ENCODE measurements around the gene RPL11. TPM values are rescaled to one million over a fixed set of nuclear protein-coding genes. Genes with fewer than 3 reads are reported as not detected.

Gene RPL11
- total RNA-seq, 1 experiment from 2014 or later: 1,441 TPM

DNA sequence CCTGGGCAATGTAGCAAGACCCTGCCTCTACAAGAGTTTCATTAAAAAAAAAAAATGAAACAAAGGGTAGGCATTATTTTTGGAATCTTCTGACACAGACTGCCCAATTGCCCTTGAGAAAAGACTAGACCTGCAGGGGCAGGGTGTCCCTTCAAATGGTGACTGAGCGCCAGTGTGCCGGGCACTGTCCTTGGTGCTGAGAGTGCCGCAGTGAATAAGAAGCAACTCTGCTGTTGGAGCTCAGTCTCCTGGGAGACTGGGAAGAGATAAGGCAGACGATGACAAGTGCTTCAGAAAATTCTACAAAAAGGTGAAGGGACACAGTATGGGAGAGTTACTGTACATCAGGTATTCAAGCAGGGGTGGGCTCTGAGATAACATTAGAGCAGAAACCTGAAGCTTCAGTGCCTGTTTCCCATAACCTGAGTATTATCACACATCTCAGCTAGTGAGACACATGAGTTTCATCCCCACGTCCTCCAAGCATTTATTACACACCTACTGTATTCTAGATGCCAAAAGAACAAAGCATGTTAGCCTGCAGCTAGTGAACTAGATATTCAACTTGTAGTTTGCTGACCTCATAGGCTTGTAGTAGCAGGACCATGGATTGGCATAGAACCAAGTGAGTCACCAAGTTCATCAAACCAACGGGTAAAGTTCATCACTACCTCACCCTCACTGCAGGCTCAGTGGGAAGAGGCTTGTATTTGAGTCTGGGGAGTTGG, 18.4 kb upstream of the RPL11 start:
- Histone ChIP-seq H3K27me3 (ENCODE audit: low read length) (no peaks in the 10 kb centered on the region), H3K4me3 (ENCODE audit: low read length) (no peak overlapping the region), H3K36me3 (ENCODE audit: low read depth, low read length) (no peaks in the 10 kb centered on the region), H3K9me3 (ENCODE audit: low read length) (no peaks in the 10 kb centered on the region), H3K4me2 (ENCODE audit: low read length) (no peak overlapping the region), H3K9me2 (replicated peaks; ENCODE audit: low read length) (no peaks in the 10 kb centered on the region), H3K4me1 (ENCODE audit: insufficient read depth, low read length) (no peaks in the 10 kb centered on the region), H3F3A (ENCODE audit: low read length, unreplicated experiment) (no peaks in the 10 kb centered on the region), H3K27ac (ENCODE audit: low read length) (no peak overlapping the region), H3K9ac (ENCODE audit: low read length) (no peak overlapping the region), H3K79me2 (ENCODE audit: low read length) (no peaks in the 10 kb centered on the region), H4K20me1 (ENCODE audit: low read length) (no peaks in the 10 kb centered on the region), H2AFZ (ENCODE audit: low read length) (no peak overlapping the region)
- DNase-seq (peak; percentile 62), ATAC-seq (peak; percentile 67)
- CTCF ChIA-PET: no interaction called here
- TF ChIP-seq EZH2phosphoT487 (IDR thresholded peaks at IDR 0.05; ENCODE audit: borderline replicate concordance, low read length) (no peak), EZH2 (IDR thresholded peaks at IDR 0.05; ENCODE audit: low read length, unreplicated experiment) (no peak)
- TF ChIP-seq, protein P1, sequence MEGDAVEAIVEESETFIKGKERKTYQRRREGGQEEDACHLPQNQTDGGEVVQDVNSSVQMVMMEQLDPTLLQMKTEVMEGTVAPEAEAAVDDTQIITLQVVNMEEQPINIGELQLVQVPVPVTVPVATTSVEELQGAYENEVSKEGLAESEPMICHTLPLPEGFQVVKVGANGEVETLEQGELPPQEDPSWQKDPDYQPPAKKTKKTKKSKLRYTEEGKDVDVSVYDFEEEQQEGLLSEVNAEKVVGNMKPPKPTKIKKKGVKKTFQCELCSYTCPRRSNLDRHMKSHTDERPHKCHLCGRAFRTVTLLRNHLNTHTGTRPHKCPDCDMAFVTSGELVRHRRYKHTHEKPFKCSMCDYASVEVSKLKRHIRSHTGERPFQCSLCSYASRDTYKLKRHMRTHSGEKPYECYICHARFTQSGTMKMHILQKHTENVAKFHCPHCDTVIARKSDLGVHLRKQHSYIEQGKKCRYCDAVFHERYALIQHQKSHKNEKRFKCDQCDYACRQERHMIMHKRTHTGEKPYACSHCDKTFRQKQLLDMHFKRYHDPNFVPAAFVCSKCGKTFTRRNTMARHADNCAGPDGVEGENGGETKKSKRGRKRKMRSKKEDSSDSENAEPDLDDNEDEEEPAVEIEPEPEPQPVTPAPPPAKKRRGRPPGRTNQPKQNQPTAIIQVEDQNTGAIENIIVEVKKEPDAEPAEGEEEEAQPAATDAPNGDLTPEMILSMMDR (conservative IDR thresholded peaks at IDR 0.05; ENCODE audit: low read depth, low read length): no peak
- BruUV-seq (replicated peaks): no TSS peak
- intact Hi-C loops (cut with micrococcal nuclease): no loop called here
- POLR2A ChIA-PET (ENCODE audit: unreplicated experiment): no interaction called here

DNA sequence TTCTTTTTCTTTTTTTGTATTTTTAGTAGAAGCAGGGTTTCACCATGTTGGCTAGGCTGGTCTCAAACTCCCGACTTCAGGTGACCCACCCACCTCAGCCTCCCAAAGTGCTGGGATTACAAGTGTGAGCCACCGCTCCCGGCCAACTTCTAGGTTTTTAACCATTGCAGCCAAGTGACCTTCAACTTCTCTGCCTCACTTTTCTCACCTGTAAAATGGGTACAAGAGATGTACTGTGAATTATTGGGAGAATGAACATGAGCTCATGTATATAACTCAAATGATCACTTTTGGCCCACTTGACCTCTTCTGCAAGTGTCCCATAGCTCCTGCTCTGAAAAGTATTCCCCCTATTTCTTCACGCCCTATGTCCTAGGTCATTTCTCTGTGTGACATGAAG, 11.8 kb upstream of the RPL11 start:
- Histone ChIP-seq H2AFZ (ENCODE audit: low read length) (no peak overlapping the region), H3K79me2 (ENCODE audit: low read length) (no peaks in the 10 kb centered on the region), H3K27me3 (ENCODE audit: low read length) (no peaks in the 10 kb centered on the region), H4K20me1 (ENCODE audit: low read length) (no peaks in the 10 kb centered on the region), H3K9ac (ENCODE audit: low read length) (no peak overlapping the region), H3K9me2 (replicated peaks; ENCODE audit: low read length) (no peaks in the 10 kb centered on the region), H3K4me2 (ENCODE audit: low read length) (no peak overlapping the region), H3K4me1 (ENCODE audit: insufficient read depth, low read length) (no peaks in the 10 kb centered on the region), H3K27ac (ENCODE audit: low read length) (no peak overlapping the region), H3K4me3 (ENCODE audit: low read length) (no peak overlapping the region), H3K36me3 (ENCODE audit: low read depth, low read length) (no peaks in the 10 kb centered on the region), H3K9me3 (ENCODE audit: low read length) (no peaks in the 10 kb centered on the region), H3F3A (ENCODE audit: low read length, unreplicated experiment) (no peaks in the 10 kb centered on the region)
- intact Hi-C loops (cut with micrococcal nuclease): no loop called here
- POLR2A ChIA-PET (ENCODE audit: unreplicated experiment): no interaction called here
- no TSS peak for BruUV-seq (replicated peaks)
- CTCF ChIA-PET: no interaction called here
- ATAC-seq: no peak
- no peak for DNase-seq
- TF ChIP-seq, protein P1 (conservative IDR thresholded peaks at IDR 0.05; ENCODE audit: low read depth, low read length): no peak
- TF ChIP-seq EZH2phosphoT487 (IDR thresholded peaks at IDR 0.05; ENCODE audit: borderline replicate concordance, low read length) (no peak), EZH2 (IDR thresholded peaks at IDR 0.05; ENCODE audit: low read length, unreplicated experiment) (no peak)

DNA sequence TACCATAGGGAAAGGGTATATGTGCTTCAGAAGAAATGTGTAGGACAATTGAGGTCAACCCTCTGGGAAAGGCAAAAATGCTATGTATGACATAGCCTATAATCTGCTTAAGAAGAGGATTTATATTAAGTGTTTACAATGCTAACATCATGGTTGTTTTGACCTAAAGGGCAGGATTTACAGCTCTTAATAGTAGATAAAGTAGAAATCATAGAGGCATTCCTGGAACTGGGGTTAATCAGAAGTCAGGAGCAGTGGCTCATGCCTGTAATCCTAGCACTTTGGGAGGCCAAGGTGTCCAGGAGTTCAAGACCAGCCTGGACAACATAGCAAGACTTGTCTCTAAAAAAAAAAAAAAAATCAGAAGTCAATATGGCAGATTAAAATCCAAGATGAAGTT, 8.7 kb upstream of the RPL11 start:
- intact Hi-C loops (cut with micrococcal nuclease): no loop called here
- Histone ChIP-seq H3K4me1 (ENCODE audit: insufficient read depth, low read length) (no peaks in the 10 kb centered on the region), H3F3A (ENCODE audit: low read length, unreplicated experiment) (no peaks in the 10 kb centered on the region), H3K4me2 (ENCODE audit: low read length) (no peak overlapping the region), H3K9me3 (ENCODE audit: low read length) (no peaks in the 10 kb centered on the region), H4K20me1 (ENCODE audit: low read length) (no peaks in the 10 kb centered on the region), H3K79me2 (ENCODE audit: low read length) (no peaks in the 10 kb centered on the region), H3K27me3 (ENCODE audit: low read length) (no peaks in the 10 kb centered on the region), H3K27ac (ENCODE audit: low read length) (no peak overlapping the region), H2AFZ (ENCODE audit: low read length) (no peak overlapping the region), H3K9me2 (replicated peaks; ENCODE audit: low read length) (no peaks in the 10 kb centered on the region), H3K4me3 (ENCODE audit: low read length) (no peak overlapping the region), H3K9ac (ENCODE audit: low read length) (no peak overlapping the region), H3K36me3 (ENCODE audit: low read depth, low read length) (no peaks in the 10 kb centered on the region)
- TF ChIP-seq EZH2phosphoT487 (IDR thresholded peaks at IDR 0.05; ENCODE audit: borderline replicate concordance, low read length) (no peak), EZH2 (IDR thresholded peaks at IDR 0.05; ENCODE audit: low read length, unreplicated experiment) (no peak)
- TF ChIP-seq, protein P1 (conservative IDR thresholded peaks at IDR 0.05; ENCODE audit: low read depth, low read length): no peak
- BruUV-seq (replicated peaks): no TSS peak
- no peak for DNase-seq
- POLR2A ChIA-PET (ENCODE audit: unreplicated experiment): no interaction called here
- CTCF ChIA-PET: interaction anchor here (0.6 kb wide), 1 partner anchor 225 kb away, joined by 13 read pairs; no protein-coding TSS in a partner anchor
- no peak for ATAC-seq

All from PC-3 (cell line).